Hippocampal formation (tissue), 2 donors: ENCODE results near the gene ANO2.

Experiments
- DNase-seq, 2 donors: peaks; one replicate each; lab custom pipeline; 2025; lab: John Stamatoyannopoulos, UW

The ANO2 gene

GRCh38 chr12:5778821-5779220, 166.2 kb downstream of the ANO2 start:
- no peak for DNase-seq

DNA sequence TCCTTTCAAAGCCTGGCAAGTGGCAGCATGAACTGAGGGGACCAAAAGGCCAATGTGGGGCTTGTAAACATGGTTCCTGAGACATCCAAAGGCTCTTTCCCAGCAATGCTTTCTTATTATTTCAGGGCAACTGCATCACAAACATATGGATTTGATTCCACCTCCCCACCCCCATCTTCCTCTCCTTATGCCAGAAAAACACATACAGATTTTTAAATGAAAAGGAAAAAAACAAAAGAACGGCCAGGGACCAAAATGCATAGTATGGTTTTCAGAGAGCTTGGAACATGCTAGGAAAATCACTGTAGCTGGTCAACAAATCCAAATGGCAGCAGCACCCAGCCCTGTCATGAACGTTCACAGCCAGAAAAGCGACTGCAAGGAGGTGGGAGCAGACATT, 167.6 kb downstream of the ANO2 start:
- no peak for DNase-seq

DNA sequence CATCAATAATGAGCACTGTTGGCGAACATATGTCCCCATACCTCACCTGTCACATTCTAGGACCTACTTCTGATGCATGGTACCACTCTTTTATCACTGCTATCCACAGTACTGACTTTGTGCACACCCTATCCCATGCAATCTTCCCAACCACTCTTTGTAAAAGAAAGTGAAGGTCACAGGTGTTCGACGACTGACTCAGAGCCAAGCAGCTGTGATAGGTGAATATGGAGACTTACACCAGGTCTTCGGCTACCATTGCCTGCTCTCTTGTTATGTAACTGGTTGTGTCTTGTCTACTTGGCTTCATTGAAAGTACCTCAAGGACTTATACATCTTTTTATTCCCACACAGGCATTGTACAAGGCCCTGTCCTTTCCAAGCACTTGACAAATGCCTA, 169.0 kb downstream of the ANO2 start:
- no peak for DNase-seq

GRCh38 chr12:5773550-5773949, 171.5 kb downstream of the ANO2 start:
- DNase-seq: no peak

GRCh38 chr12:5771756-5772155, 173.3 kb downstream of the ANO2 start:
- DNase-seq: no peak

GRCh38 chr12:5770727-5771126, 174.3 kb downstream of the ANO2 start:
- no peak for DNase-seq

- DNase-seq: no peak
Observed at GRCh38 chr12:5768581-5769196, 176.4 kb downstream of the ANO2 start.

DNA sequence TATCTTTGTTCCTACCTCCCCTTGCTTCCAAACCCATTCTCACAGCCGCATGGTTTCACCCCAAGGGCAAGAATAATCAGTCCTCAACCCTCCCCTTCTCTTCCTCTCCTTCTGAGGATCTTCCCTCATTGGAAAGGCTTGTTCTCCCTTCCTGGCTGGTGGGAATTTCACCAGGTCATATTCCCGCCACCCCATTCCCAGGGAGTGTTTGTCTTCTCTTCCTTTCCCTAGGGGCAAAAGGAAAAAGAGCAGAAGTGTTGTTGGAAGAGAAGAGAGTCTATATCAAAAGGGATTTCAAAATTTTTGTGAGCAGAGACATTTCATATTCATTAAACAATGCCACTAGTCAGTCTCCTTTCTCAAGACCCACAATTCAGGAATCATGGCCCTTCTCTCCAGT, 176.9 kb downstream of the ANO2 start:
- no peak for DNase-seq

- no peak for DNase-seq
Observed at GRCh38 chr12:5758347-5758746, 186.7 kb downstream of the ANO2 start.

DNA sequence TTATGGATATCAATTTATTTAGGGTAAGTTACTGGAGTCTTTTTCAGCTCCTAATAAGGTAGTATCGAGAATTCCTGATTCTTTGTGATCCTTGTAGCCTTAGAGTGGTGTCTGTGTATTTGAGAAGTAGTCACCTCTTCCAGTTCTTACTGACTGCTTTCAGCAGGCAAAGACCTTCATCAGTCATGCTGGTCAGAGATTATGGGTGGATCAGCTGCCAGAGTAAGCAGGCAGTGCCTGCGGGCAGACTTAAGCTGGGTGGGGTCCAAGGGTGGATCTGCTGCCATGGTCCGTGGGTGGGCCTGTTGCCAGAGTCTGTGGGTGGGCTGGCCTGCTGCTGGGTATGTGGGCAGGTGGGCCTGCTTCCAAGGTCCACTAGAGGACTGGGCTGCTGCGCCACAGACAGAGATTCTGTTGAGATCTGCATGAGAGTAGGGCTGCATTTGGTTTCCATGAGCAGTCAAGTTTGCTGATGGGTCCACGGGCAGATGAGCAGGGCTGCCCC, 188.7 kb downstream of the ANO2 start:
- no peak for DNase-seq

DNA sequence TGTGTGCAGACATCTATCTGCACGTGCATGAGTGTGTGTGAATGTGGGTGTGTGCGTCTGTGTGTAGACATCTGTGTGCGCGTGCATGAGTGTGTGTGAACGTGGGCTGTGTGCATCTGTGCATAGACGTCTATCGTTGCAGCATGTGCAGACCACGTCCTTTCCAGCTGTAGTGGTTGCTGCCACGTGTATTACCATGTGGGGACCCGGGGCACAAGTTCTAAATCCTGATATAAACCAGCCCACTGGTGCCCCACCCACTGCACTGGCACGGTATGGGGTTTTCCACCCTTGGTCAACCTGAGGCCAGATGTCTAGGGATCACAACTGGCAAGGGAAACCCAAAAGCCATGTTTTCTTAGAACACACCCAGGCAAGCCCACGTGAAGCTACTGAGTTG, 197.0 kb downstream of the ANO2 start:
- no peak for DNase-seq

GRCh38 chr12:5746917-5747316, 198.1 kb downstream of the ANO2 start:
- DNase-seq: no peak

GRCh38 chr12:5746036-5746908, 198.8 kb downstream of the ANO2 start:
- DNase-seq: no peak

DNA sequence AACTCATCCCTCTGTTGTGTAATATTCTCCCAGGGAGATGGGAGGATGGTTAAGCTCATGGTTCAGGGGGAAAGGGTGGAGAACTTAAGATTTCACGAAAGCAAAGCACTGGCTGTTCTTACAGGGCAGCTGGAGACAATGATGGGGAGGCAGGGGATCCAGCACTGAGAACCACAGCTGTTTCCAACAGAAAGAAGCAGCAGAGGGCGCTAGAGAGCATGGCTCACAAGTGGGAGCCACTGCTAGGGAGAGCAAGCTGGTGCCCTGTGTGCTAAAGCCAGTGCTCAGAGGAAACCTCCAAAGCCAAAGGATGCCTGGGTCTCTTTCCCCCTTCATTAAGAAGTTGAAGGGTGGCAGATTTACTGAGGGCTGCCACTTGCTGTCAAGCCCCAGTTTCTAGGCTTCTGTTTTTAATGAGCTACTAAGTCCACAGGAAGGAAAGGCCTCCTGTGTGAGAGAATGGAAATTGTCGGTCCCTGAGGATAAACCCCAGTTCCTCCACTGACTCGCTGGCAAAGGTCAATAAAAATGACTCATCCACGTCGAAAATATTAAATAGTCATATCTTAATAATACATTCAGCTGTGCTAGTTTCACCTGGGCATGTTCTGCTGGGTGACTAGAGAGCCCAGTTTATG, 199.7 kb downstream of the ANO2 start:
- DNase-seq: peak in 1 of 2 donors; percentile 31

DNA sequence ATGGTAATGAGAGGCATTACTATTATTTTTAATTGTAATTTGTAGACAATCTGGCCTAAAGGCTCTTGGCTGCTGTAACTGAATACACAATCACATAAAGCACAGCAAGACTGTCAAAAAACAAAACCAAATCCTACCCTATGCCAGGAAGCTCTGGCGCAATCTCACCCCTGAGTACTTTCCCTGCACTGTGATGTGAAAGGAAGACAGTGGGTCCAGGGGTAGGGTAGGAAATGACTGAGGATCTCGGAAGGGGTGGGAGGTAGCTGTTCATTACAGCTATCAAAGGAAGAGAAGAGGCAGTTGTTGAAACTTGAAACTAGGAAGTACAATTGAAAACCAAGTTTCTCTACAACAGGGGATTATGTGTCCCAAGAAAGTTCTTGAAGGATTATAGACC, 202.8 kb downstream of the ANO2 start:
- no peak for DNase-seq

DNA sequence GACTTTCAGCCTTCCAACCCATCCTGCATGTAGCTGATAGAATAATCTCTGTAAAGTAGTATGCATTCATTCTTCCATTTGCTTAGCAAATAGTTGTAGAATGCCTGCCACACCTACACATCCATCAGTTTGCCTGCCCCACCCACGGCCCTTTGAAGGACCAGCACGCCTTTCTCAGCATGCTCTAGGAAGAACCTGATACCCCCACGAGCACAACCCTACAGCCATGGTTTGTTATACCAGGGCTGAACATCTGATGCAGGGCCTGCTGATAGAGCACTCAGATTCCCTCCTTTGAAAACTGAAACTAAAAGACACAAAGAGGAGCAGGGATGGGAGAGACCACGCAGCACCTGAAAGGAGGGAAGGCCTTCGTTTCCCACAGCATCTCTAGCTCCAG, 205.1 kb downstream of the ANO2 start:
- no peak for DNase-seq

DNA sequence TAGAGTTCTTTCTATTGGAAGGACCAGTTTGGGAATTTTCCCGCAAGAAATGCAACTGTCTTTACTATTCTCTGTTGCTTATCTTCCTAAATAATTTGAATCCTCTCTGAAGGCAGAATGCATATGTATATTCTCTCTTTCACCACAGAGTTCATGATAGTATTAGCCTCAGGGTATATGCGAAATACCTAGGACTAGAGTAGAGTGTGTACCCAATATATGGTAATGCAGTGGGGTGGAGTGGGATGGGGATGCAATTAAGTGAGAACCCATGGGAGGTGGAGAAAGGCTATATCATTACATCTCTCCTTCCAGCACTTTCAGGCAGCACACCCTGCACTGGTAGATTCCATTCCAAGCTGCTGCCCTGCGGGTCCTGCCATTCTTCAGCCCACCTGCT, 207.3 kb downstream of the ANO2 start:
- DNase-seq: no peak

- DNase-seq: no peak
Observed at GRCh38 chr12:5736527-5736926, 208.5 kb downstream of the ANO2 start.

- no peak for DNase-seq
Observed at GRCh38 chr12:5736016-5736415, 209.0 kb downstream of the ANO2 start.

GRCh38 chr12:5733916-5734315, 211.1 kb downstream of the ANO2 start:
- no peak for DNase-seq

DNA sequence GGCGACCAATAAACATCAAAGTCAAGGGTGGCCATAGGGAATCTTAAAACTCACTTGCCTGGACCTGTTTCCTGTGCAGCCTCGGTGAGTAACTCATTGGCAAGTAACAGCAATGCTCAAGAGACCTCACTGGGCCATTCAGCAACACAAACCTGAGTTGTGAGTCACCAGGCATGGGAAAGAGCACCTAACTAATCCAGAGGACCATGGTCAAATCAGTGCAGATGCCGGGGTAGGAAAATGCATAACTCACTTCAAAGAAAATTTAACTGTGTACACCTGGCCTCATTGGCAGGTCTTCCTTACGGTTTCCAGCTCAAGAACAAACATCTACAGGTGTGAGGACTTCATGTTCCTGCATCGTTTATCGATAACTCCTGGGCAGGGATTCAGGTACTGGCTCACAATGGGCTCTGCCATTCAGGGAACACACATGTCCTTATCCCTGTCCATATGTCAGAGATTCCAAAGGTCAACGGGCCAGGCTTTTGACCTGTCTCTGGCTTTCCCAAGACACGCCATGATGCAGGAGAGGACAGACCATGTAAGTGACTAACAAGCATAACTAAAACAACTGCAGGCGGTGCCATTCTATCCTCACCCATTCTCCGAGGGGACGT, 211.8 kb downstream of the ANO2 start:
- DNase-seq: no peak

DNA sequence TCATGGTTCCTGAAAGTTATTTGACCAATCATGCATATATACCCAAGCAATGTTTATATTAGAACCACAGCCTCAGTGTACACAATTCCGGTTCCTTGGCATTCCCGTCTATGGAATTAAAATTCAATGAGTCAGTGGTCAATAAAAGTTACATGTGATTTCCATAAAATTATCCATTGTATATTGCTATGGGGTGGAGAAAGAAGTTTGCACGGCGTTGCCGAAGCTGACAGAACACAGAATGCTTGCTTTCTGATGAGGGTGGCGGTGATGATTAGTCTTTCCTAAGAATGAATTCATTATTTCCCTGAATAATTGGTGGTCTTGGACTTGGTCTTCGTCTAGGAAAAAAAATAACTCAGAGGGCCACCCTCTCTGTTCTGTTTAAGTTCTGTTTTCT, 214.1 kb downstream of the ANO2 start:
- DNase-seq: no peak
